ENCODE results near the gene HLA-DPB1. TPM values are rescaled to one million over a fixed set of nuclear protein-coding genes. Genes with fewer than 3 reads are reported as not detected.

Gene HLA-DPB1
- total RNA-seq, 1 donor from 2014 or later: 34.1 TPM

DNA sequence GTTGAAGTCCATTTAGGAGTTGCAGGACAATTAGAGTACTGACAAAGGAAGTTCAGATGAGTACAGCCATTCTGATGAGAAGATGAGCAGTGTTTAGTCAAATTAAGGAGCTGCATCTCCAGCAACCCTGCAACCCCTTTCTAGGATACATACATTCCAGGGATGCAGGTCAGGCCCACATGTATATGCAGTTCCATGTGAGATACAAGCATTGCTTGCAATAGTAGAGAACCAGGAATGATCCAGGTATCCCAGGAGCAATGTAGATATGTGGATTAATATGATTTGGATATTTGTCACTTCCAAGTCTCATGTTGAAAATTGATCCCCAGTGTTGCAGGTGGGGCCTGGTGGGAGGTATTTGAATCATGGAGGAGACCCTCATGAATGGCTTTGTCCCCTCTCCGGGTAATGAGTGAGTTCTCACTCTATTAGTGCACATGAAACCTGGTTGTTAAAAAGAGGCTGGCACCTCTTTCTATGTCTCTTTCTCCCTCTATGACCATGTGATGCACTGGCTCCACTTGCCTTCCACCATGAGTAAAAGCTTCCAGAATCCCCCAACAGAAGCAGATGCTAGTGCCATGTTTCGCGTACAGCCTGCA, 8.8 kb upstream of the HLA-DPB1 start:
- peaks cover 5% of the 10 kb centered on the region for H3K9me3 ChIP-seq (replicated peaks)
- H3K4me3 ChIP-seq: no peak overlapping the region
- DNase-seq: no peak
- no peaks in the 10 kb centered on the region for H3K27me3 ChIP-seq (ENCODE audit: low read depth)
- H3K36me3 ChIP-seq: peaks cover 26% of the 10 kb centered on the region
- H3K4me1 ChIP-seq: peaks cover under 1% of the 10 kb centered on the region
- no peak overlapping the region for H3K27ac ChIP-seq (replicated peaks)
- intact Hi-C loops (cut with micrococcal nuclease): no loop called here
- TF ChIP-seq, protein P1, sequence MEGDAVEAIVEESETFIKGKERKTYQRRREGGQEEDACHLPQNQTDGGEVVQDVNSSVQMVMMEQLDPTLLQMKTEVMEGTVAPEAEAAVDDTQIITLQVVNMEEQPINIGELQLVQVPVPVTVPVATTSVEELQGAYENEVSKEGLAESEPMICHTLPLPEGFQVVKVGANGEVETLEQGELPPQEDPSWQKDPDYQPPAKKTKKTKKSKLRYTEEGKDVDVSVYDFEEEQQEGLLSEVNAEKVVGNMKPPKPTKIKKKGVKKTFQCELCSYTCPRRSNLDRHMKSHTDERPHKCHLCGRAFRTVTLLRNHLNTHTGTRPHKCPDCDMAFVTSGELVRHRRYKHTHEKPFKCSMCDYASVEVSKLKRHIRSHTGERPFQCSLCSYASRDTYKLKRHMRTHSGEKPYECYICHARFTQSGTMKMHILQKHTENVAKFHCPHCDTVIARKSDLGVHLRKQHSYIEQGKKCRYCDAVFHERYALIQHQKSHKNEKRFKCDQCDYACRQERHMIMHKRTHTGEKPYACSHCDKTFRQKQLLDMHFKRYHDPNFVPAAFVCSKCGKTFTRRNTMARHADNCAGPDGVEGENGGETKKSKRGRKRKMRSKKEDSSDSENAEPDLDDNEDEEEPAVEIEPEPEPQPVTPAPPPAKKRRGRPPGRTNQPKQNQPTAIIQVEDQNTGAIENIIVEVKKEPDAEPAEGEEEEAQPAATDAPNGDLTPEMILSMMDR (IDR thresholded peaks at IDR 0.05; ENCODE audit: borderline replicate concordance): no peak

DNA sequence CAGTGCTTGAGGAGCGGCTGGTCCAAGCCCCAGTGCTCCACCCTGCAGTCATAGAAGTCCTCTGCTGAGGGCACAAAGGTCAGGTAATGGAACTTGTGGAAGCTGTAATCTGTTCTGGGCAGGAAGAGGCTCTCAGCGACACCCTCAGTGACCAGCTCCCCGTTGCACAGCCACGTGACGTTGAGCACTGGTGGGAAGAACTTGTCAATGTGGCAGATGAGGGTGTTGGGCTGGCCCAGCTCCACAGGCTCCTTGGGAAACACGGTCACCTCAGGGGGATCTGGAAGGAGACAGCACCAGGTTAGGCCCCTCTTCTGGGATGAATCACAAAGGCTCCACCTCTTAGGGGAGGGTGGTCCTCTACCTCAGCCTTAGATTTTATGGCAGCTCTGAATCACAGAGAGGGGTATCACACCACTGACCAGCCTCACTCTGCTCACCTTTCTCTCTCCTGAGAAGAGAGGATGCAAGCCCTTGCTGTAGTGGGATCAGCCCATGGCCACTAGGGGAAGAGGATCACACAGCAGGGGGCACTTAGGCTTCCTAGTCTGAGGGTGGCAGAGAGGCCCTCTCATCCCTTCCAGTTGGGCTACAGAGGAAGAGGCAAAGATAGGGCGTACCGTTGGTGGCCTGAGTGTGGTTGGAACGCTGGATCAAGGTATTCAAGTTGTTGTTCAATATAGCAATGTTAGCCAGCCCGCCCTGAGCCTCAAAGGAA, 6.6 kb upstream of the HLA-DPB1 start:
- TF ChIP-seq, protein P1 (IDR thresholded peaks at IDR 0.05; ENCODE audit: borderline replicate concordance): no peak
- intact Hi-C loops (cut with micrococcal nuclease): no loop called here
- peaks cover 26% of the 10 kb centered on the region for H3K36me3 ChIP-seq

DNA sequence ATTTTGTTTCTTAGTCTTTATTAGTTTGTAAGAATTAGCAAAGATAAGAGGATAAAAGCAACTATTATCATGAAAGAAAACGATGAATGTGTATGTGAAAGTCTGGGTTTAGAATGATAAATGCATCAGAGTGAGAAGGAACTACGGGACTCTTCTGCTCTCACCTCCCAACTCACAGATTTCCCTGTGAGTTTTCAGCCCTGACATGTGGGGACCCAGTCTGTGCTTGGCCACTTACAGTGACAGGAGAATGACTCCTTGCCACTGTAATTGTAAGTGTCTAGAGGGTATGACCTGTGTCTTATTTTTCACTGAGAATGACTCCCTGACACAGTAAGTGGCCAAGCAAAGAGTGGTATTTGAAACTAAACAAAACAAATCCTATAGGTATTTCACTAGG, 4.9 kb upstream of the HLA-DPB1 start:
- Histone ChIP-seq H3K9me3 (replicated peaks) (peaks cover 5% of the 10 kb centered on the region), H3K27me3 (ENCODE audit: low read depth) (no peaks in the 10 kb centered on the region), H3K4me3 (peak overlapping the region; percentile 63), H3K4me1 (peaks cover 18% of the 10 kb centered on the region), H3K36me3 (peaks cover 26% of the 10 kb centered on the region), H3K27ac (replicated peaks) (no peak overlapping the region)
- intact Hi-C loops (cut with micrococcal nuclease): no loop called here
- no peak for DNase-seq
- TF ChIP-seq, protein P1 (IDR thresholded peaks at IDR 0.05; ENCODE audit: borderline replicate concordance): no peak

More for the DNA sequence above, 6.6 kb upstream of the HLA-DPB1 start:
- no peaks in the 10 kb centered on the region for H3K27me3 ChIP-seq (ENCODE audit: low read depth)
- H3K9me3 ChIP-seq (replicated peaks): peaks cover 5% of the 10 kb centered on the region
- no peak for DNase-seq
- H3K4me1 ChIP-seq: peaks cover 12% of the 10 kb centered on the region
- H3K27ac ChIP-seq (replicated peaks): no peak overlapping the region
- H3K4me3 ChIP-seq: no peak overlapping the region

DNA sequence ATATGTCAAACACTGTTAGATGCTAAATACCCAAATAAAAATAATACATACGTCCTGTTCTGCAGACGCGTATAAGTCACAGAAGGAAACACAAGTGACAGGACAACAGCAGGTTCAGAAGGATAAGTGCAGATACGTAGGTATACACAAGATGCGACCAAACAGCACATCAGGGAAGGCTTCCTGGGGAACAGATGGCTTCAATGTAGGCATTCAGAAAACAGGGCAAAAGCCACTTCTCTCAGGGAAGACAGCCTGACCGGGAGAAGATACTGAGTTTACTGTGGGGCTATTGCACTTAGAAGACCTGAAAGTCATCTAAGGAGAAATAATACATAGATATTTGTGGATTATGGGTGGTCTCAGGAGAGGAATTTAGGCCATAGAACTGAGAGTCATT, 4.2 kb upstream of the HLA-DPB1 start:
- DNase-seq: no peak
- TF ChIP-seq, protein P1 (IDR thresholded peaks at IDR 0.05; ENCODE audit: borderline replicate concordance): no peak
- Histone ChIP-seq H3K4me1 (peaks cover 25% of the 10 kb centered on the region), H3K27ac (replicated peaks) (no peak overlapping the region), H3K27me3 (ENCODE audit: low read depth) (no peaks in the 10 kb centered on the region), H3K9me3 (replicated peaks) (peaks cover 4% of the 10 kb centered on the region), H3K36me3 (peaks cover 25% of the 10 kb centered on the region), H3K4me3 (peak overlapping the region; percentile 63)
- intact Hi-C loops (cut with micrococcal nuclease): no loop called here

DNA sequence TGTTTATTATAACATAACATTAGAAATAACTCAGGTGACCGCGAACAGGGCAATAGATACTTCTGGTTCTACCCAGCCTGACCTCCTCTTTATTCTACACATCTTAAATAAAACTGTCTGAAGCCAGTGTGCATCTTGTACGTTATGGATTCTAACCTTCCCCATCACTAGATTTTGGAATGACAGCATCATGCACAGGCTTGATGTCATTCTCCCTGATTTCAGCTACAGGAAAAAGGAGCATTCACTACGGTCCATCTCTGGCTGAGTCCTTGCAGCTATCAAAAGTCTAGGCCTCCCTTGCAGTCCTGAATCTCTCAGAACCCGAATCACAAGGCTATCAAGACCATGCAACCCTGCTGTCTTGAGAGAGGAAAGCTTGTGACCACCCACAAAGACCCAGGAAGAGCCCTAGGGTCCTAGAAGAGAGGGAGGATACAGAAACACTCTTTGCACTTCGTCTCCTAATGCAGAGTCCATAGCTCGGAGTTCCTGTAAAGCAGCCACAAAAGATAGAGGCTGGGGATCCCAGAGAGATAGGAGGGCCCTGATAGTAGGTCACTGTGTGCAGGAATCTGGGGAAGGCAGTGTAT, 3.2 kb upstream of the HLA-DPB1 start:
- peak overlapping the region; percentile 63 for H3K4me3 ChIP-seq
- no peaks in the 10 kb centered on the region for H3K27me3 ChIP-seq (ENCODE audit: low read depth)
- peaks cover 25% of the 10 kb centered on the region for H3K4me1 ChIP-seq
- peaks cover 17% of the 10 kb centered on the region for H3K36me3 ChIP-seq
- TF ChIP-seq, protein P1 (IDR thresholded peaks at IDR 0.05; ENCODE audit: borderline replicate concordance): no peak
- intact Hi-C loops (cut with micrococcal nuclease): no loop called here
- H3K9me3 ChIP-seq (replicated peaks): no peaks in the 10 kb centered on the region
- peak overlapping the region; percentile 68 for H3K27ac ChIP-seq (replicated peaks)
- DNase-seq: no peak
